Keratinocyte (primary cell): Measurements from ENCODE around the gene SBK2. TPM values are rescaled to one million over a fixed set of nuclear protein-coding genes. Genes with fewer than 3 reads are reported as not detected.

Experiments
- DNase-seq: peaks from one replicate; pipeline ENCODE4 v3.0.0-alpha.2; 2011; ENCODE audit warnings: low read depth, missing footprints, low spot score
- FAIRE-seq: peaks from 2 replicates; lab custom pipeline; 2011; peaks lifted over from hg19 to GRCh38; lab: Jason Lieb, UNC
- H2AFZ ChIP-seq: 2 replicates; pipeline ENCODE4 v1.6.0; 2012; ENCODE audit warnings: low read length, control low read depth, inconsistent platforms; ENCODE audit not compliant: control insufficient read depth
- H3K27ac ChIP-seq: 2 replicates; pipeline ENCODE4 v1.5.1; 2011; ENCODE audit warnings: low read length; ENCODE audit not compliant: control insufficient read depth, insufficient read depth
- H3K27me3 ChIP-seq: 3 replicates; pipeline ENCODE4 v1.6.0; 2011; ENCODE audit warnings: low read length; ENCODE audit not compliant: control insufficient read depth, insufficient read depth; ENCODE audit errors: extremely low read depth
- H3K36me3 ChIP-seq, 2 experiments: 2 replicates in 1 of 2; 3 replicates in 1 of 2; pipeline ENCODE4 v1.5.1; 2011; ENCODE audit warnings: low read length in 2 of 2, mild to moderate bottlenecking in 1 of 2; ENCODE audit not compliant: control insufficient read depth in 2 of 2, insufficient read depth in 2 of 2; ENCODE audit errors: extremely low read depth in 1 of 2
- H3K4me1 ChIP-seq: 3 replicates; pipeline ENCODE4 v1.5.1; 2011; ENCODE audit warnings: low read length; ENCODE audit not compliant: control insufficient read depth, insufficient read depth; ENCODE audit errors: extremely low read depth
- H3K4me2 ChIP-seq: 3 replicates; pipeline ENCODE4 v1.6.0; 2011; ENCODE audit warnings: low read depth, low read length; ENCODE audit not compliant: control insufficient read depth, insufficient read depth; ENCODE audit errors: extremely low read depth
- H3K4me3 ChIP-seq, 3 experiments: fragments of 200-600 bp in 1 of 3; sonication (generic) in 1 of 3; 2 replicates in 2 of 3; 3 replicates in 1 of 3; pipeline ENCODE4 v1.5.1; 2011 to 2016; ENCODE audit warnings: low read length in 3 of 3, mild to moderate bottlenecking in 3 of 3, control low read depth in 2 of 3, inconsistent platforms in 1 of 3, low read depth in 1 of 3, mixed read lengths in 1 of 3, mixed run types in 1 of 3, moderate library complexity in 1 of 3; ENCODE audit not compliant: control insufficient read depth in 2 of 3, insufficient read depth in 2 of 3; ENCODE audit errors: extremely low read depth in 1 of 3
- H3K79me2 ChIP-seq: 2 replicates; pipeline ENCODE4 v1.6.0; 2012; ENCODE audit warnings: low read length; ENCODE audit not compliant: control insufficient read depth, insufficient read depth
- H3K9ac ChIP-seq: 3 replicates; pipeline ENCODE4 v1.6.0; 2011; ENCODE audit warnings: low read length; ENCODE audit not compliant: control insufficient read depth, insufficient read depth; ENCODE audit errors: extremely low read depth
- H3K9me1 ChIP-seq: 3 replicates; pipeline ENCODE4 v1.6.0; 2011; ENCODE audit warnings: low read length; ENCODE audit not compliant: control insufficient read depth, insufficient read depth; ENCODE audit errors: extremely low read depth
- H3K9me3 ChIP-seq: 2 replicates; pipeline ENCODE4 v1.5.1; 2012; ENCODE audit warnings: low read depth, low read length; ENCODE audit not compliant: control insufficient read depth
- H4K20me1 ChIP-seq: 3 replicates; pipeline ENCODE4 v1.6.0; 2011; ENCODE audit warnings: low read length; ENCODE audit not compliant: control insufficient read depth, insufficient read depth; ENCODE audit errors: extremely low read depth
- CTCF ChIP-seq, 3 experiments: IDR thresholded peaks in 1 of 3; conservative IDR thresholded peaks in 1 of 3; optimal IDR thresholded peaks in 1 of 3; 2 replicates in 2 of 3; 3 replicates in 1 of 3; pipeline versions ENCODE3 to v1.5.1; 2011; ENCODE audit warnings: low read length in 3 of 3, mild to moderate bottlenecking in 3 of 3, moderate library complexity in 2 of 3, control low read depth in 1 of 3, inconsistent platforms in 1 of 3; ENCODE audit not compliant: insufficient read depth in 2 of 3; ENCODE audit errors: extremely low read depth in 1 of 3
- EZH2 ChIP-seq: IDR thresholded peaks from one replicate; pipeline ENCODE4 v1.6.1; 2012; ENCODE audit warnings: inconsistent platforms, mild to moderate bottlenecking, low read length, moderate library complexity
- dilution Hi-C: fragments of 300-500 bp; cut with MboI; formaldehyde crosslinking; loops from one replicate; pipeline ENCODE4 v1.7.0; 2020; ENCODE audit warnings: low sequenced_read_pairs; ENCODE audit not compliant: extremely low pct_ligation_motif_present
- polyA plus RNA-seq, 5 experiments: library from polyadenylated mRNA; depleted of rRNA in 3 of 5; stranded (reverse) in 3 of 5; stranded (forward) in 1 of 5; unstranded in 1 of 5; fragments of >200 nt; gene quantifications; 1 replicate in 1 of 5; 2 replicates in 3 of 5; 3 replicates in 1 of 5; pipeline versions ENCODE4 v1.2.1 to v1.2.3, GENCODE V29; 2011 to 2012; ENCODE audit warnings: missing spikeins in 2 of 5, low read depth in 1 of 5, low replicate concordance in 1 of 5

Gene SBK2
- polyA plus RNA-seq, 1 donor (not counting 4 experiments of a cell fraction or from before 2014, with no cell fraction given) = not detected

GRCh38 chr19:55549500-55550320, 12.8 kb upstream of the SBK2 start:
- H3K27me3 ChIP-seq = no peaks in the 10 kb centered on the region
- no peaks in the 10 kb centered on the region for H3K9me3 ChIP-seq
- no peaks in the 10 kb centered on the region for H3K9me1 ChIP-seq
- H3K4me2 ChIP-seq = peak overlapping the region; percentile 32
- no peaks in the 10 kb centered on the region for H3K36me3 ChIP-seq
- H3K9ac ChIP-seq = no peak overlapping the region
- no peaks in the 10 kb centered on the region for H3K79me2 ChIP-seq
- H2AFZ ChIP-seq = no peak overlapping the region
- H4K20me1 ChIP-seq = no peaks in the 10 kb centered on the region
- FAIRE-seq = no peak
- dilution Hi-C loops = no loop called here
- H3K27ac ChIP-seq = no peak overlapping the region
- no peak for DNase-seq
- no peak for TF ChIP-seq EZH2
- no peak for TF ChIP-seq CTCF (optimal IDR thresholded peaks at IDR 0.05 in 1 of 3, IDR thresholded peaks at IDR 0.05 in 1 of 3, conservative IDR thresholded peaks at IDR 0.05 in 1 of 3; ENCODE audit: extremely low read depth in 1 of 3, insufficient read depth in 2 of 3, low read length in 3 of 3)
- peaks cover 3% of the 10 kb centered on the region for H3K4me1 ChIP-seq
- H3K4me3 ChIP-seq = no peak overlapping the region

- Histone ChIP-seq H3K4me3 (no peak overlapping the region), H3K27me3 (no peaks in the 10 kb centered on the region), H3K36me3 (no peaks in the 10 kb centered on the region), H3K79me2 (no peaks in the 10 kb centered on the region), H3K4me1 (peaks cover 3% of the 10 kb centered on the region), H3K27ac (no peak overlapping the region), H4K20me1 (no peaks in the 10 kb centered on the region), H3K9ac (no peak overlapping the region), H2AFZ (no peak overlapping the region), H3K9me3 (no peaks in the 10 kb centered on the region), H3K4me2 (no peak overlapping the region), H3K9me1 (no peaks in the 10 kb centered on the region)
- DNase-seq = no peak
- no peak for TF ChIP-seq EZH2
- TF ChIP-seq CTCF (optimal IDR thresholded peaks at IDR 0.05 in 1 of 3, IDR thresholded peaks at IDR 0.05 in 1 of 3, conservative IDR thresholded peaks at IDR 0.05 in 1 of 3; ENCODE audit: extremely low read depth in 1 of 3, insufficient read depth in 2 of 3, low read length in 3 of 3) = no peak
- dilution Hi-C loops = no loop called here
- FAIRE-seq = no peak
Observed at GRCh38 chr19:55546822-55547614, 10.1 kb upstream of the SBK2 start.
